B cell (primary cell): ENCODE data around the gene NAPA. TPM values are rescaled to one million over a fixed set of nuclear protein-coding genes. Genes with fewer than 3 reads are reported as not detected.

Experiments
- ATAC-seq: fragments of 200-7000 bp; cut with Tn5 transposase; one replicate; pipeline ENCODE4 v1.10.0; 2021; ENCODE audit warnings: low read depth, mild to moderate bottlenecking, moderate number of reproducible peaks, moderate library complexity
- CTCF ChIA-PET: fragments of 350-600 bp; sonication (Branson Sonifier 250); formaldehyde crosslinking; loops from one replicate; lab custom pipeline; 2021; ENCODE audit warnings: antibody characterized with exemption, inconsistent platforms; lab: Charles Lee
- POLR2A ChIA-PET: fragments of 350-600 bp; sonication (Branson Sonifier 250); formaldehyde crosslinking; loops from one replicate; lab custom pipeline; 2021; ENCODE audit warnings: antibody characterized with exemption; lab: Charles Lee
- DNase-seq: peaks from one replicate; pipeline ENCODE4 v3.0.0; 2013
- H2AFZ ChIP-seq: 2 replicates; pipeline ENCODE4 v1.6.1; 2012; ENCODE audit warnings: mild to moderate bottlenecking, low read depth, low read length; ENCODE audit not compliant: insufficient read depth, poor library complexity, severe bottlenecking
- H3K27ac ChIP-seq, 2 donors: 1 replicate in 1 of 2; 2 replicates in 1 of 2; pipeline ENCODE4 v1.5.1; 2012 to 2013; ENCODE audit warnings: low read length in 2 of 2, mild to moderate bottlenecking in 2 of 2, moderate library complexity in 1 of 2
- H3K27me3 ChIP-seq, 4 experiments: fragments of 200-600 bp in 1 of 4; sonication (generic) in 1 of 4; replicated peaks in 1 of 4; 1 replicate in 2 of 4; 2 replicates in 2 of 4; pipeline versions ENCODE4 v1.6.1 to v1.7.0; 2013 to 2016; ENCODE audit warnings: low read length in 3 of 4, mild to moderate bottlenecking in 2 of 4, mixed read lengths in 1 of 4, moderate library complexity in 1 of 4; ENCODE audit not compliant: insufficient read depth in 4 of 4, control insufficient read depth in 3 of 4; ENCODE audit errors: control extremely low read depth in 1 of 4
- H3K36me3 ChIP-seq, 2 experiments: replicated peaks in 1 of 2; 1 replicate in 1 of 2; 2 replicates in 1 of 2; pipeline versions ENCODE4 v1.6.1 to v1.7.1; 2013; ENCODE audit warnings: low read length in 1 of 2; ENCODE audit not compliant: insufficient read depth in 2 of 2, control insufficient read depth in 1 of 2; ENCODE audit errors: control extremely low read depth in 1 of 2, extremely low read depth in 1 of 2
- H3K4me1 ChIP-seq, 2 donors: fragments of 200-600 bp in 1 of 2; sonication (generic) in 1 of 2; 1 replicate in 1 of 2; 2 replicates in 1 of 2; pipeline versions ENCODE4 v1.5.1 to v1.6.1; 2013 to 2017; ENCODE audit warnings: low read length in 2 of 2; ENCODE audit not compliant: control insufficient read depth in 2 of 2, insufficient read depth in 2 of 2
- H3K4me2 ChIP-seq: replicated peaks from 2 replicates; pipeline ENCODE3; 2012; ENCODE audit warnings: mild to moderate bottlenecking, low read depth, low read length; ENCODE audit not compliant: poor library complexity, severe bottlenecking
- H3K4me3 ChIP-seq, 5 experiments: fragments of 200-600 bp in 1 of 5; sonication (generic) in 1 of 5; 1 replicate in 3 of 5; 2 replicates in 2 of 5; pipeline versions ENCODE4 v1.5.1 to v1.7.0; 2011 to 2016; ENCODE audit warnings: low read length in 4 of 5, mild to moderate bottlenecking in 4 of 5, low read depth in 2 of 5, control low read depth in 1 of 5, moderate library complexity in 1 of 5; ENCODE audit not compliant: insufficient read depth in 1 of 5; ENCODE audit errors: control extremely low read depth in 1 of 5, extremely low read depth in 1 of 5
- H3K79me2 ChIP-seq: fragments of 200-600 bp; sonication (generic); one replicate; pipeline ENCODE4 v1.6.0; 2016; ENCODE audit warnings: low read length; ENCODE audit not compliant: control insufficient read depth, insufficient read depth
- H3K9ac ChIP-seq: fragments of 200-600 bp; sonication (generic); 2 replicates; pipeline ENCODE4 v1.6.1; 2017; ENCODE audit warnings: mild to moderate bottlenecking, low read length, moderate library complexity
- H3K9me3 ChIP-seq, 3 donors: one replicate each; pipeline versions ENCODE4 v1.6.1 to v1.7.1; 2013; ENCODE audit warnings: low read length in 2 of 3; ENCODE audit not compliant: control insufficient read depth in 2 of 3, insufficient read depth in 1 of 3; ENCODE audit errors: control extremely low read depth in 1 of 3
- H4K20me1 ChIP-seq: 2 replicates; pipeline ENCODE4 v1.6.0; 2012; ENCODE audit warnings: mild to moderate bottlenecking, low read length; ENCODE audit not compliant: insufficient read depth, control insufficient read depth, poor library complexity, severe bottlenecking
- H3K27ac Mint-ChIP-seq: one replicate; pipeline ENCODE4 v1.8.0; 2021; ENCODE audit warnings: mixed read lengths
- H3K27me3 Mint-ChIP-seq: one replicate; pipeline ENCODE4 v1.8.0; 2021; ENCODE audit warnings: mixed read lengths
- H3K4me1 Mint-ChIP-seq: one replicate; pipeline ENCODE4 v1.8.0; 2021; ENCODE audit warnings: mixed read lengths
- H3K4me3 Mint-ChIP-seq: one replicate; pipeline ENCODE4 v1.8.0; 2021; ENCODE audit warnings: mixed read lengths
- H3K9me3 Mint-ChIP-seq: one replicate; pipeline ENCODE4 v1.8.0; 2022; ENCODE audit warnings: mixed read lengths; ENCODE audit not compliant: insufficient read depth
- CTCF ChIP-seq: fragments of 200-600 bp; IDR thresholded peaks from one replicate; pipeline ENCODE4 v1.8.0; 2022; ENCODE audit warnings: antibody characterized with exemption, mild to moderate bottlenecking
- EZH2 ChIP-seq: IDR thresholded peaks from 2 replicates; pipeline ENCODE4 v1.6.1; 2012; ENCODE audit warnings: borderline replicate concordance, low read depth, mild to moderate bottlenecking, moderate library complexity, low read length; ENCODE audit not compliant: insufficient read depth, poor library complexity, severe bottlenecking
- WGBS: methylation state at CpG from one replicate; pipeline ENCODE4 v1.1.5; 2013; ENCODE audit warnings: missing lambda C conversion rate; ENCODE audit not compliant: insufficient coverage; 5-methylcytosine and 5-hydroxymethylcytosine counted together
- intact Hi-C: fragments of 100-400 bp; cut with micrococcal nuclease; formaldehyde crosslinking; loops from one replicate; pipeline ENCODE4 v1.10.0; 2022
- polyA plus RNA-seq: library from polyadenylated mRNA; depleted of rRNA; stranded (reverse); fragments of >200 nt; gene quantifications from 2 replicates; pipeline ENCODE4 v1.2.3, GENCODE V29; 2012
- total RNA-seq, 2 donors: library from RNA; stranded (reverse); fragments of 120-200 nt in 1 of 2; gene quantifications; 1 replicate in 1 of 2; 2 replicates in 1 of 2; pipeline versions ENCODE4 v1.2.3 to v1.2.4, GENCODE V29; 2013 to 2022

The NAPA gene
- total and polyA plus RNA-seq, 2 donors (not counting 1 experiment from before 2014, with no cell fraction given), result 66.8 to 86.5 TPM

- ChIA-PET POLR2A (no interaction called here), CTCF (no interaction called here)
- peaks cover 24% of the 10 kb centered on the region for H4K20me1 ChIP-seq
- intact Hi-C loops, result no loop called here
- peaks cover 0 to 45% of the 10 kb centered on the region in 2 experiments for H3K36me3 ChIP-seq
- peaks cover 8% of the 10 kb centered on the region for H3K79me2 ChIP-seq
- no peaks in the 10 kb centered on the region for H3K4me1 ChIP-seq
- H3K9ac ChIP-seq, result no peak overlapping the region
- no peak overlapping the region for H3K27ac Mint-ChIP-seq
- DNase-seq (no peak), ATAC-seq (no peak)
- H3K9me3 ChIP-seq, result no peaks in the 10 kb centered on the region
- no peak overlapping the region for H2AFZ ChIP-seq
- no peak overlapping the region for H3K27ac ChIP-seq
- no peaks in the 10 kb centered on the region for H3K9me3 Mint-ChIP-seq
- no peak overlapping the region for H3K4me2 ChIP-seq
- H3K27me3 ChIP-seq, result no peaks in the 10 kb centered on the region
- TF ChIP-seq CTCF, result no peak
- no peak for TF ChIP-seq EZH2
- no peak overlapping the region for H3K4me3 Mint-ChIP-seq
- H3K27me3 Mint-ChIP-seq, result no peaks in the 10 kb centered on the region
- 100% methylated on average over 4 of the region's 5 CpGs for WGBS
- no peak overlapping the region for H3K4me3 ChIP-seq
- no peaks in the 10 kb centered on the region for H3K4me1 Mint-ChIP-seq
Observed at GRCh38 chr19:47494211-47494547, 20.7 kb downstream of the NAPA start.

- ATAC-seq, result no peak
- POLR2A ChIA-PET, result no interaction called here
- peaks cover 3% of the 10 kb centered on the region for H3K79me2 ChIP-seq
Observed at GRCh38 chr19:47493378-47494210, 21.3 kb downstream of the NAPA start.

More at GRCh38 chr19:47493378-47494210, 21.3 kb downstream of the NAPA start:
- Mint-ChIP-seq H3K27ac (no peak overlapping the region), H3K27me3 (no peaks in the 10 kb centered on the region), H3K4me3 (no peak overlapping the region), H3K9me3 (no peaks in the 10 kb centered on the region), H3K4me1 (no peaks in the 10 kb centered on the region)
- H3K4me3 ChIP-seq, result no peak overlapping the region
- no peak overlapping the region for H2AFZ ChIP-seq
- no peak overlapping the region for H3K27ac ChIP-seq
- CTCF ChIA-PET, result no interaction called here
- no peaks in the 10 kb centered on the region for H3K9me3 ChIP-seq
- peaks cover 0 to 40% of the 10 kb centered on the region in 2 experiments for H3K36me3 ChIP-seq
- WGBS, result 98% methylated on average over 12 of the region's 18 CpGs
- H3K4me2 ChIP-seq, result no peak overlapping the region
- TF ChIP-seq CTCF (no peak), EZH2 (no peak)
- peaks cover 19% of the 10 kb centered on the region for H4K20me1 ChIP-seq
- H3K4me1 ChIP-seq, result no peaks in the 10 kb centered on the region
- H3K27me3 ChIP-seq, result no peaks in the 10 kb centered on the region
- DNase-seq, result no peak
- intact Hi-C loops, result no loop called here
- no peak overlapping the region for H3K9ac ChIP-seq
